DOHH2 (cell line): ENCODE data around the gene MLH3.

Experiments used
- H3F3A ChIP-seq: fragments of 200-600 bp; sonication (generic), shearing (Covaris generic); 2 replicates; pipeline ENCODE4 v1.6.0; 2016; ENCODE audit warnings: antibody characterized with exemption, mild to moderate bottlenecking; ENCODE audit not compliant: control insufficient read depth, insufficient read depth
- H3K27ac ChIP-seq: fragments of 200-600 bp; sonication (generic); 2 replicates; pipeline ENCODE4 v1.5.1; 2014; ENCODE audit warnings: low read depth, mild to moderate bottlenecking, low read length, moderate library complexity
- H3K27me3 ChIP-seq: fragments of 200-600 bp; sonication (generic); 2 replicates; pipeline ENCODE4 v1.6.1; 2014; ENCODE audit warnings: mild to moderate bottlenecking, low read length, mixed read lengths; ENCODE audit not compliant: control insufficient read depth
- H3K36me3 ChIP-seq: fragments of 200-600 bp; sonication (generic); 2 replicates; pipeline ENCODE4 v1.6.1; 2014; ENCODE audit warnings: mild to moderate bottlenecking, low read length, moderate library complexity, mixed read lengths; ENCODE audit not compliant: control insufficient read depth
- H3K4me1 ChIP-seq: fragments of 200-600 bp; sonication (generic); 2 replicates; pipeline ENCODE4 v1.6.1; 2014; ENCODE audit warnings: mild to moderate bottlenecking, low read length, mixed read lengths; ENCODE audit not compliant: control insufficient read depth
- H3K4me2 ChIP-seq: fragments of 200-600 bp; sonication (generic); 2 replicates; pipeline ENCODE4 v1.6.0; 2014; ENCODE audit warnings: mild to moderate bottlenecking, low read length, moderate library complexity
- H3K4me3 ChIP-seq: fragments of 200-600 bp; sonication (generic); 2 replicates; pipeline ENCODE4 v1.5.1; 2014; ENCODE audit warnings: mild to moderate bottlenecking, low read length, mixed read lengths
- H3K79me2 ChIP-seq: fragments of 200-600 bp; sonication (generic); 2 replicates; pipeline ENCODE4 v1.6.1; 2014; ENCODE audit warnings: mild to moderate bottlenecking, low read length, mixed read lengths; ENCODE audit not compliant: control insufficient read depth
- H3K9me2 ChIP-seq: fragments of 200-600 bp; sonication (generic); replicated peaks from 2 replicates; pipeline ENCODE4 v1.6.1; 2014; ENCODE audit warnings: mild to moderate bottlenecking, low read length, mixed read lengths; ENCODE audit not compliant: control insufficient read depth
- H3K9me3 ChIP-seq: fragments of 200-600 bp; sonication (generic); 2 replicates; pipeline ENCODE4 v1.6.1; 2014; ENCODE audit warnings: antibody characterized with exemption, low read length, mixed read lengths; ENCODE audit not compliant: control insufficient read depth, insufficient read depth
- H4K20me1 ChIP-seq: fragments of 200-600 bp; sonication (generic); 2 replicates; pipeline ENCODE4 v1.6.0; 2014; ENCODE audit warnings: low read depth, mild to moderate bottlenecking, antibody characterized with exemption, low read length, moderate library complexity; ENCODE audit not compliant: control insufficient read depth, insufficient read depth
- EZH2phosphoT487 ChIP-seq: fragments of 200-600 bp; sonication (generic); IDR thresholded peaks from 2 replicates; pipeline ENCODE4 v1.6.1; 2017; ENCODE audit warnings: borderline replicate concordance, mild to moderate bottlenecking, antibody characterized with exemption, low read length, moderate library complexity, mixed read lengths
- TF ChIP-seq, protein P1 (sequence below): fragments of 200-600 bp; sonication (generic); IDR thresholded peaks from one replicate; pipeline ENCODE4 v1.5.1; 2014; ENCODE audit warnings: antibody characterized with exemption, mild to moderate bottlenecking, low read depth, low read length; ENCODE audit not compliant: poor library complexity, severe bottlenecking

MLH3 gene

DNA sequence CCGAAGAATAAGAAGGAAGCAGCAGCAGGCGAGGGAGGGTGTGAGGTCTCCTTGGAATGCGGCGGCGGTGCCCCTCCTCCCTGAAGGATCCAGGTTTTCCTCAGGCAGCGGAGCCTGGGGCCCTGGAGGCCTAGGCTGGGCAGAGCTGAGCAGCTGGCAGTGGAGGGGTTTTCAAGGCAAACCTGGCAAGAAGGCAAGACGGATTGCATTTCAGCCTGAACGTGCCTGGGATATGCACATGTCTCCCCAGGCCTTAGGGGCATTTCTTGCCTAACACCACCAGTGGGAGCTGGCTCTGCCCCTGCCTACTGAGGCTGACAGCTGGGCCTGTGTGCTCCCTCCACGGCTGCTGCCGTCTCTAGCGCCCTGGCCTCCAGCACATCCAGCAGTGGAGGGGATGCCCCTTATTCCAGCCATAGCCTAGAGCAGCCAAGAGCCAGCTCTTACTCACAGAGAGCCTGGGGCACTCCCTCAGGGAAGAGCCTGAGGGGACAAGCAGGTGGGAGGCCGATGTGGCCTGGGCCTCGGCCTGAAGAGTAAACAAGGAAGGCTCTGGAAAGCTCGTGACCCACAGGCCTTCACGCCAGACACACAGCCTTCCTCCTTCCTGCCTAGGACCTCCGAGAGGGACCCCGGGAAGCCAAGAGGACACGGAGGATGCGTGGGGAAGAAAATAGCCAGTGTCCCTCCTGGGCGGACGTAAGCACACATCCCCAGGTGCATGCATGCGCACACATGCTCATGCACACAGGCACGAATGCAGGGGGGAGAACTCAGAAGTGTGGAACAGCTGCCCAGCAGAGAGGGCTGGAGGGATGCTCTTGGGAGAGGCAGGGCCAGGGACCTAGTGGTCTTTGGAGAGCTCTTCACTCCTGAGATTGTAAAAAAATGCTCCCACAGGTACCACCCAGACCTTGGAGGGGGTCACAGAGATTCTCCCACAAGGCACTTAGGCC lies 71.5 kb downstream of the MLH3 start:
- Histone ChIP-seq H3K79me2 (no peaks in the 10 kb centered on the region), H3K27me3 (no peaks in the 10 kb centered on the region), H3F3A (no peaks in the 10 kb centered on the region), H3K9me2 (no peaks in the 10 kb centered on the region), H3K9me3 (no peaks in the 10 kb centered on the region), H3K27ac (no peak overlapping the region), H3K4me2 (no peak overlapping the region), H3K4me3 (no peak overlapping the region), H3K36me3 (no peaks in the 10 kb centered on the region), H3K4me1 (no peaks in the 10 kb centered on the region; the same call in 1 of the 2 replicates), H4K20me1 (no peaks in the 10 kb centered on the region)
- TF ChIP-seq, protein P1, sequence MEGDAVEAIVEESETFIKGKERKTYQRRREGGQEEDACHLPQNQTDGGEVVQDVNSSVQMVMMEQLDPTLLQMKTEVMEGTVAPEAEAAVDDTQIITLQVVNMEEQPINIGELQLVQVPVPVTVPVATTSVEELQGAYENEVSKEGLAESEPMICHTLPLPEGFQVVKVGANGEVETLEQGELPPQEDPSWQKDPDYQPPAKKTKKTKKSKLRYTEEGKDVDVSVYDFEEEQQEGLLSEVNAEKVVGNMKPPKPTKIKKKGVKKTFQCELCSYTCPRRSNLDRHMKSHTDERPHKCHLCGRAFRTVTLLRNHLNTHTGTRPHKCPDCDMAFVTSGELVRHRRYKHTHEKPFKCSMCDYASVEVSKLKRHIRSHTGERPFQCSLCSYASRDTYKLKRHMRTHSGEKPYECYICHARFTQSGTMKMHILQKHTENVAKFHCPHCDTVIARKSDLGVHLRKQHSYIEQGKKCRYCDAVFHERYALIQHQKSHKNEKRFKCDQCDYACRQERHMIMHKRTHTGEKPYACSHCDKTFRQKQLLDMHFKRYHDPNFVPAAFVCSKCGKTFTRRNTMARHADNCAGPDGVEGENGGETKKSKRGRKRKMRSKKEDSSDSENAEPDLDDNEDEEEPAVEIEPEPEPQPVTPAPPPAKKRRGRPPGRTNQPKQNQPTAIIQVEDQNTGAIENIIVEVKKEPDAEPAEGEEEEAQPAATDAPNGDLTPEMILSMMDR: no peak
- TF ChIP-seq EZH2phosphoT487: no peak

DNA sequence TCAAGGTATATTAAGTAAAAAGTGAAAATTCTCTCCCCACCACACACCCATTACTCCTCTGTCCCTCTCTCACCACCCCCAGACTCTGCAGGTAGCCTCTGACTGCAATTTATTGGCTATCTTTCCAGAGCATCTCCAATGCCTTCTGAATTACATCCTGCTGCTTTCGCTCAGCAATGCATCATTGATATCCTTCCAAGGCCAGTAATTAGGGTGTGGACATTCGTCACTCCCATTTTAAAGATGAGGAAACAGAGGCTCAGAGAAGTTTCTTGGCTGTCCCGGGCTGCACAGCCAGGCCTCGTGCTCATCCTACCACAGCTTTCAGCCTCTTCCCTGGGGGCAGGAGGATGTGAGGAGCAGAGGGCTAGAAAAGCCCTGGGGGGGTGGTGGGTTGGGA lies 72.2 kb downstream of the MLH3 start:
- Histone ChIP-seq H3K79me2 (no peaks in the 10 kb centered on the region), H3F3A (no peaks in the 10 kb centered on the region), H3K4me1 (no peaks in the 10 kb centered on the region; the same call in 1 of the 2 replicates), H3K27me3 (no peaks in the 10 kb centered on the region), H3K9me3 (no peaks in the 10 kb centered on the region), H3K4me3 (no peak overlapping the region), H3K9me2 (no peaks in the 10 kb centered on the region), H3K27ac (no peak overlapping the region), H3K36me3 (no peaks in the 10 kb centered on the region), H4K20me1 (no peaks in the 10 kb centered on the region), H3K4me2 (no peak overlapping the region)
- no peak for TF ChIP-seq EZH2phosphoT487
- TF ChIP-seq, protein P1: no peak

DNA sequence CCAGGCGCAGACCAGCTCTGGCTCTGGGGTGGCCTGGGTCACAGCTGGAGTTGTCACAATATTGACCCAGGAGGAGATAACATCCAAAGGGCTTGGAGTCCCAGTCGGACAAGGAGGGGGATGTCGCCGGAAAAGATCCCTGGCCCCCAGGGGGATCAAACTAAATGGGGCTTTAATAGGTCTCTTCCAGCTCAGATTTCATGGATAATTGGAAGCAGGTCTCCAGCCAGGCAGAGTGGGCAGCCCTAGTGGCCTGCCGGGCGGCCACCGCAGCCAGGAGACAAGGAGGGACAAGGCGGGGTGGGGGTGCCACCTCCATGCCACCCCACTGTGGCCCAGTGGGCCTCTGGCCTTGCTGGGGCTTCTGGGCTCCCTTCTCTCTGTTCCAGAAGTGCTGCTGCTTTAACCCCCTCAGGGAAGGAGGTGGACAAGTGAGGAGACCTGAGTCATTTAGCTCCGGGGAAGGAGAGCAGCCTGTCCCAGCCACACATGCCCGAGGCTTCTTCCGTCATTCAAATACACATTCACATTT lies 72.8 kb downstream of the MLH3 start:
- H3K4me2 ChIP-seq: no peak overlapping the region
- H3K27ac ChIP-seq: no peak overlapping the region
- H4K20me1 ChIP-seq: no peaks in the 10 kb centered on the region
- H3K36me3 ChIP-seq: no peaks in the 10 kb centered on the region
- H3K9me3 ChIP-seq: no peaks in the 10 kb centered on the region
- H3F3A ChIP-seq: no peaks in the 10 kb centered on the region
- no peak overlapping the region for H3K4me3 ChIP-seq
- H3K9me2 ChIP-seq: no peaks in the 10 kb centered on the region
- H3K4me1 ChIP-seq: peaks cover 3% of the 10 kb centered on the region
- no peaks in the 10 kb centered on the region for H3K79me2 ChIP-seq
- no peaks in the 10 kb centered on the region for H3K27me3 ChIP-seq
- TF ChIP-seq, protein P1: no peak
- TF ChIP-seq EZH2phosphoT487: no peak
